Astrocyte (in vitro differentiated cells and primary cell): Measurements from ENCODE around the gene AMMECR1. TPM values are rescaled to one million over a fixed set of nuclear protein-coding genes. Genes with fewer than 3 reads are reported as not detected.

Experiments
- DNase-seq: peaks from one replicate; pipeline ENCODE4 v3.0.0-alpha.2; 2010; ENCODE audit warnings: low read depth
- FAIRE-seq: peaks from 2 replicates; lab custom pipeline; 2011; peaks lifted over from hg19 to GRCh38; lab: Jason Lieb, UNC
- H2AFZ ChIP-seq: 2 replicates; pipeline ENCODE4 v1.6.0; 2012; ENCODE audit warnings: low read depth, low read length, inconsistent platforms
- H3K27ac ChIP-seq: 2 replicates; pipeline ENCODE4 v1.5.1; 2011; ENCODE audit warnings: low read depth, low read length, inconsistent platforms
- H3K27me3 ChIP-seq: 2 replicates; pipeline ENCODE4 v1.6.0; 2011; ENCODE audit warnings: low read length, inconsistent platforms; ENCODE audit not compliant: insufficient read depth
- H3K36me3 ChIP-seq: 2 replicates; pipeline ENCODE4 v1.5.1; 2011; ENCODE audit warnings: low read length, inconsistent platforms; ENCODE audit not compliant: insufficient read depth
- H3K4me1 ChIP-seq: 2 replicates; pipeline ENCODE4 v1.5.1; 2011; ENCODE audit warnings: low read length, inconsistent platforms; ENCODE audit not compliant: insufficient read depth
- H3K4me2 ChIP-seq: 2 replicates; pipeline ENCODE4 v1.6.0; 2012; ENCODE audit warnings: low read length, inconsistent platforms
- H3K4me3 ChIP-seq: 2 replicates; pipeline ENCODE4 v1.5.1; 2011; ENCODE audit warnings: low read depth, mild to moderate bottlenecking, low read length, inconsistent platforms; ENCODE audit not compliant: insufficient read depth
- H3K79me2 ChIP-seq: 2 replicates; pipeline ENCODE4 v1.6.0; 2012; ENCODE audit warnings: mild to moderate bottlenecking, low read length, inconsistent platforms; ENCODE audit not compliant: insufficient read depth
- H3K9ac ChIP-seq: 2 replicates; pipeline ENCODE4 v1.6.0; 2012; ENCODE audit warnings: mild to moderate bottlenecking, low read length, inconsistent platforms
- H3K9me3 ChIP-seq: 2 replicates; pipeline ENCODE4 v1.5.1; 2012; ENCODE audit warnings: low read depth, mild to moderate bottlenecking, low read length, inconsistent platforms; ENCODE audit not compliant: insufficient read depth
- H4K20me1 ChIP-seq: 2 replicates; pipeline ENCODE4 v1.6.0; 2012; ENCODE audit warnings: low read length, inconsistent platforms; ENCODE audit not compliant: insufficient read depth
- H3K27ac Mint-ChIP-seq: one replicate; pipeline ENCODE4 v1.8.0; 2021; ENCODE audit warnings: mild to moderate bottlenecking, mixed read lengths; ENCODE audit not compliant: unreplicated experiment
- H3K27me3 Mint-ChIP-seq: one replicate; pipeline ENCODE4 v1.8.0; 2021; ENCODE audit warnings: low read depth, mixed read lengths; ENCODE audit not compliant: unreplicated experiment
- H3K36me3 Mint-ChIP-seq: one replicate; pipeline ENCODE4 v1.8.0; 2021; ENCODE audit warnings: low read depth, mixed read lengths; ENCODE audit not compliant: unreplicated experiment
- H3K4me1 Mint-ChIP-seq: one replicate; pipeline ENCODE4 v1.8.0; 2021; ENCODE audit warnings: low read depth, mixed read lengths; ENCODE audit not compliant: unreplicated experiment
- H3K4me3 Mint-ChIP-seq: one replicate; pipeline ENCODE4 v1.8.0; 2021; ENCODE audit warnings: mild to moderate bottlenecking, moderate library complexity, mixed read lengths; ENCODE audit not compliant: unreplicated experiment
- H3K9me3 Mint-ChIP-seq: one replicate; pipeline ENCODE4 v1.8.0; 2021; ENCODE audit warnings: mild to moderate bottlenecking, mixed read lengths; ENCODE audit not compliant: unreplicated experiment
- EZH2 ChIP-seq: IDR thresholded peaks from 2 replicates; pipeline ENCODE4 v1.6.1; 2012; ENCODE audit warnings: mild to moderate bottlenecking, low read length, inconsistent platforms; ENCODE audit not compliant: insufficient read depth
- total RNA-seq: library from RNA; stranded (reverse); gene quantifications from 2 replicates; pipeline ENCODE4 v1.2.1, GENCODE V29; 2021
- TF ChIP-seq, protein P1 (sequence below): IDR thresholded peaks from 2 replicates; pipeline ENCODE4 v1.5.1; 2011; ENCODE audit warnings: low read depth, mild to moderate bottlenecking, inconsistent platforms, low read length, moderate library complexity; ENCODE audit not compliant: insufficient read depth

AMMECR1 gene
- total RNA-seq, 1 donor from 2014 or later: 16.0 TPM

- H3K9ac ChIP-seq: no peak overlapping the region
- H3K27ac Mint-ChIP-seq: no peak overlapping the region
- no peaks in the 10 kb centered on the region for H3K9me3 Mint-ChIP-seq
- TF ChIP-seq EZH2: no peak
- TF ChIP-seq, protein P1, sequence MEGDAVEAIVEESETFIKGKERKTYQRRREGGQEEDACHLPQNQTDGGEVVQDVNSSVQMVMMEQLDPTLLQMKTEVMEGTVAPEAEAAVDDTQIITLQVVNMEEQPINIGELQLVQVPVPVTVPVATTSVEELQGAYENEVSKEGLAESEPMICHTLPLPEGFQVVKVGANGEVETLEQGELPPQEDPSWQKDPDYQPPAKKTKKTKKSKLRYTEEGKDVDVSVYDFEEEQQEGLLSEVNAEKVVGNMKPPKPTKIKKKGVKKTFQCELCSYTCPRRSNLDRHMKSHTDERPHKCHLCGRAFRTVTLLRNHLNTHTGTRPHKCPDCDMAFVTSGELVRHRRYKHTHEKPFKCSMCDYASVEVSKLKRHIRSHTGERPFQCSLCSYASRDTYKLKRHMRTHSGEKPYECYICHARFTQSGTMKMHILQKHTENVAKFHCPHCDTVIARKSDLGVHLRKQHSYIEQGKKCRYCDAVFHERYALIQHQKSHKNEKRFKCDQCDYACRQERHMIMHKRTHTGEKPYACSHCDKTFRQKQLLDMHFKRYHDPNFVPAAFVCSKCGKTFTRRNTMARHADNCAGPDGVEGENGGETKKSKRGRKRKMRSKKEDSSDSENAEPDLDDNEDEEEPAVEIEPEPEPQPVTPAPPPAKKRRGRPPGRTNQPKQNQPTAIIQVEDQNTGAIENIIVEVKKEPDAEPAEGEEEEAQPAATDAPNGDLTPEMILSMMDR: no peak
- no peak overlapping the region for H2AFZ ChIP-seq
- no peak overlapping the region for H3K27ac ChIP-seq
- DNase-seq (no peak), FAIRE-seq (peak; percentile 26)
- no peak overlapping the region for H3K4me2 ChIP-seq
- H3K27me3 ChIP-seq: no peaks in the 10 kb centered on the region
- H3K9me3 ChIP-seq: no peaks in the 10 kb centered on the region
- no peaks in the 10 kb centered on the region for H3K36me3 ChIP-seq
- no peak overlapping the region for H3K4me3 ChIP-seq
- no peaks in the 10 kb centered on the region for H4K20me1 ChIP-seq
- H3K27me3 Mint-ChIP-seq: no peaks in the 10 kb centered on the region
- H3K36me3 Mint-ChIP-seq: no peaks in the 10 kb centered on the region
- H3K79me2 ChIP-seq: no peaks in the 10 kb centered on the region
- H3K4me1 ChIP-seq: no peaks in the 10 kb centered on the region
- H3K4me3 Mint-ChIP-seq: no peak overlapping the region
- peaks cover 5% of the 10 kb centered on the region for H3K4me1 Mint-ChIP-seq
These were observed 50.0 kb downstream of the AMMECR1 start for GRCh38 chrX:110267874-110268273.

- no peak overlapping the region for H3K4me2 ChIP-seq
- Mint-ChIP-seq H3K4me3 (no peak overlapping the region), H3K9me3 (peaks cover 1% of the 10 kb centered on the region), H3K36me3 (no peaks in the 10 kb centered on the region), H3K27me3 (no peaks in the 10 kb centered on the region), H3K4me1 (peaks cover 6% of the 10 kb centered on the region), H3K27ac (no peak overlapping the region)
- H3K79me2 ChIP-seq: no peaks in the 10 kb centered on the region
- FAIRE-seq: peak; percentile 78
- H3K36me3 ChIP-seq: no peaks in the 10 kb centered on the region
- no peaks in the 10 kb centered on the region for H3K4me1 ChIP-seq
- H3K27ac ChIP-seq: no peak overlapping the region
- H2AFZ ChIP-seq: no peak overlapping the region
- H3K4me3 ChIP-seq: no peak overlapping the region
- no peaks in the 10 kb centered on the region for H4K20me1 ChIP-seq
- no peak for DNase-seq
- TF ChIP-seq, protein P1: no peak
- TF ChIP-seq EZH2: no peak
- H3K9ac ChIP-seq: no peak overlapping the region
- no peaks in the 10 kb centered on the region for H3K27me3 ChIP-seq
- H3K9me3 ChIP-seq: no peaks in the 10 kb centered on the region
These were observed 52.2 kb downstream of the AMMECR1 start for GRCh38 chrX:110265661-110266060.

GRCh38 chrX:110259117-110259516 lies 58.8 kb downstream of the AMMECR1 start:
- no peak overlapping the region for H3K4me2 ChIP-seq
- no peaks in the 10 kb centered on the region for H3K36me3 Mint-ChIP-seq
- H3K9ac ChIP-seq: no peak overlapping the region
- FAIRE-seq (no peak), DNase-seq (no peak)
- no peaks in the 10 kb centered on the region for H3K27me3 Mint-ChIP-seq
- H3K27me3 ChIP-seq: no peaks in the 10 kb centered on the region
- H3K9me3 ChIP-seq: no peaks in the 10 kb centered on the region
- no peak overlapping the region for H3K4me3 ChIP-seq
- peaks cover 2% of the 10 kb centered on the region for H3K4me1 Mint-ChIP-seq
- H3K79me2 ChIP-seq: no peaks in the 10 kb centered on the region
- no peak overlapping the region for H3K27ac ChIP-seq
- H3K36me3 ChIP-seq: no peaks in the 10 kb centered on the region
- H3K4me3 Mint-ChIP-seq: no peak overlapping the region
- no peak overlapping the region for H2AFZ ChIP-seq
- no peaks in the 10 kb centered on the region for H3K4me1 ChIP-seq
- TF ChIP-seq EZH2: no peak
- TF ChIP-seq, protein P1: no peak
- no peak overlapping the region for H3K27ac Mint-ChIP-seq
- H4K20me1 ChIP-seq: peaks cover 5% of the 10 kb centered on the region
- H3K9me3 Mint-ChIP-seq: peaks cover 1% of the 10 kb centered on the region
